Panc1 (cell line): ENCODE results near the gene FARS2.

Experiments
- POLR2AphosphoS5 ChIP-seq: IDR thresholded peaks from 2 replicates; pipeline ENCODE4 v1.6.1; 2012; ENCODE audit warnings: mild to moderate bottlenecking, low read depth, low read length, moderate library complexity
- SIN3A ChIP-seq: IDR thresholded peaks from 2 replicates; pipeline ENCODE4 v1.6.1; 2012; ENCODE audit warnings: low read depth, mild to moderate bottlenecking, low read length, moderate library complexity, borderline replicate concordance; ENCODE audit not compliant: insufficient read depth
- TF ChIP-seq, protein P1 (sequence below): fragments of 450-650 bp; IDR thresholded peaks from 2 replicates; pipeline ENCODE4 v1.5.1; 2017; ENCODE audit warnings: mild to moderate bottlenecking
- TF ChIP-seq, protein P2 (sequence below), 2 experiments: IDR thresholded peaks; 2 replicates each; pipeline ENCODE4 v1.6.1; 2011 to 2012; ENCODE audit warnings: low read depth in 2 of 2, control low read depth in 1 of 2, low read length in 1 of 2, mild to moderate bottlenecking in 1 of 2, moderate library complexity in 1 of 2; ENCODE audit not compliant: insufficient read depth in 1 of 2

DNA sequence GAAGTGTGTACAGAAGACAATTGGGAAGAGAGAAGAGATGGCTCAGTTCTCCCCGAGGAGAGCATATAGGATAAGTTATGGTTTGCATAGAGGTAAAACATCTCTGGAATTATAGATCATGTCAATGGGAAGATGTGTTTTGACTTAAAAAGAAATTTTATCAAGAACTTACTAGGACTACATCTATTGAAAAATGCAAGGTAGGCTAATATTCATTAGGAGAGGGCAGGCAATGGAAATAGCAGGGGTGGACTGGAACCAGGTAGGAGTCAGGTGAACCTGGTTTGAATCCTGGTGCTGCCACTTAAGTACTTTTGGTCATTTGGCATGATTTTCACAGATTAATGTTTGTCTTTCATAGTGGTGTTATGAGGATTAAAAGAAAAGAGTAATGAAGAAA, 96.2 kb downstream of the FARS2 start:
- TF ChIP-seq, protein P1, sequence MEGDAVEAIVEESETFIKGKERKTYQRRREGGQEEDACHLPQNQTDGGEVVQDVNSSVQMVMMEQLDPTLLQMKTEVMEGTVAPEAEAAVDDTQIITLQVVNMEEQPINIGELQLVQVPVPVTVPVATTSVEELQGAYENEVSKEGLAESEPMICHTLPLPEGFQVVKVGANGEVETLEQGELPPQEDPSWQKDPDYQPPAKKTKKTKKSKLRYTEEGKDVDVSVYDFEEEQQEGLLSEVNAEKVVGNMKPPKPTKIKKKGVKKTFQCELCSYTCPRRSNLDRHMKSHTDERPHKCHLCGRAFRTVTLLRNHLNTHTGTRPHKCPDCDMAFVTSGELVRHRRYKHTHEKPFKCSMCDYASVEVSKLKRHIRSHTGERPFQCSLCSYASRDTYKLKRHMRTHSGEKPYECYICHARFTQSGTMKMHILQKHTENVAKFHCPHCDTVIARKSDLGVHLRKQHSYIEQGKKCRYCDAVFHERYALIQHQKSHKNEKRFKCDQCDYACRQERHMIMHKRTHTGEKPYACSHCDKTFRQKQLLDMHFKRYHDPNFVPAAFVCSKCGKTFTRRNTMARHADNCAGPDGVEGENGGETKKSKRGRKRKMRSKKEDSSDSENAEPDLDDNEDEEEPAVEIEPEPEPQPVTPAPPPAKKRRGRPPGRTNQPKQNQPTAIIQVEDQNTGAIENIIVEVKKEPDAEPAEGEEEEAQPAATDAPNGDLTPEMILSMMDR, result no peak
- TF ChIP-seq POLR2AphosphoS5 (no peak), SIN3A (no peak)
- TF ChIP-seq, protein P2, sequence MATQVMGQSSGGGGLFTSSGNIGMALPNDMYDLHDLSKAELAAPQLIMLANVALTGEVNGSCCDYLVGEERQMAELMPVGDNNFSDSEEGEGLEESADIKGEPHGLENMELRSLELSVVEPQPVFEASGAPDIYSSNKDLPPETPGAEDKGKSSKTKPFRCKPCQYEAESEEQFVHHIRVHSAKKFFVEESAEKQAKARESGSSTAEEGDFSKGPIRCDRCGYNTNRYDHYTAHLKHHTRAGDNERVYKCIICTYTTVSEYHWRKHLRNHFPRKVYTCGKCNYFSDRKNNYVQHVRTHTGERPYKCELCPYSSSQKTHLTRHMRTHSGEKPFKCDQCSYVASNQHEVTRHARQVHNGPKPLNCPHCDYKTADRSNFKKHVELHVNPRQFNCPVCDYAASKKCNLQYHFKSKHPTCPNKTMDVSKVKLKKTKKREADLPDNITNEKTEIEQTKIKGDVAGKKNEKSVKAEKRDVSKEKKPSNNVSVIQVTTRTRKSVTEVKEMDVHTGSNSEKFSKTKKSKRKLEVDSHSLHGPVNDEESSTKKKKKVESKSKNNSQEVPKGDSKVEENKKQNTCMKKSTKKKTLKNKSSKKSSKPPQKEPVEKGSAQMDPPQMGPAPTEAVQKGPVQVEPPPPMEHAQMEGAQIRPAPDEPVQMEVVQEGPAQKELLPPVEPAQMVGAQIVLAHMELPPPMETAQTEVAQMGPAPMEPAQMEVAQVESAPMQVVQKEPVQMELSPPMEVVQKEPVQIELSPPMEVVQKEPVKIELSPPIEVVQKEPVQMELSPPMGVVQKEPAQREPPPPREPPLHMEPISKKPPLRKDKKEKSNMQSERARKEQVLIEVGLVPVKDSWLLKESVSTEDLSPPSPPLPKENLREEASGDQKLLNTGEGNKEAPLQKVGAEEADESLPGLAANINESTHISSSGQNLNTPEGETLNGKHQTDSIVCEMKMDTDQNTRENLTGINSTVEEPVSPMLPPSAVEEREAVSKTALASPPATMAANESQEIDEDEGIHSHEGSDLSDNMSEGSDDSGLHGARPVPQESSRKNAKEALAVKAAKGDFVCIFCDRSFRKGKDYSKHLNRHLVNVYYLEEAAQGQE (IDR thresholded peaks at IDR 0.05; ENCODE audit: insufficient read depth in 1 of 2, low read depth in 2 of 2, low read length in 1 of 2), result no peak
